ENCODE data around the gene PLEK. TPM values are rescaled to one million over a fixed set of nuclear protein-coding genes. Genes with fewer than 3 reads are reported as not detected.

PLEK gene
- total and polyA plus RNA-seq, 10 of the 15 experiments (the other 5 are each of a cell fraction or from before 2014, with no cell fraction given): 229 to 804 (median 362) TPM

GRCh38 chr2:68441179-68441993, 76.3 kb downstream of the PLEK start (continued):
- TF ChIP-seq POU2F2 (IDR thresholded peaks at IDR 0.05; ENCODE audit: borderline replicate concordance, low read depth, low read length) (peak; percentile 88; the same call in 2 of the 3 replicates), RCOR1 (conservative IDR thresholded peaks at IDR 0.05; ENCODE audit: low read depth, low read length) (0 out of 2 replicates have a peak, but pooled peaks have one; percentile 45), IKZF1 (conservative IDR thresholded peaks at IDR 0.05) (peak; percentile 86), USF1 (IDR thresholded peaks at IDR 0.05; ENCODE audit: borderline replicate concordance, extremely low read length, insufficient read depth, low read depth, low read length) (no peak), ZSCAN29 (IDR thresholded peaks at IDR 0.05) (peak; percentile 68; the same call in 1 of the 2 replicates), ESRRA (IDR thresholded peaks at IDR 0.05; ENCODE audit: low read length) (peak; percentile 41; the same call in 1 of the 2 replicates), RELB (IDR thresholded peaks at IDR 0.05; ENCODE audit: low read depth) (peak; percentile 91), BMI1 (IDR thresholded peaks at IDR 0.05; ENCODE audit: borderline replicate concordance) (peak; percentile 37; the same call in 1 of the 2 replicates), EED (IDR thresholded peaks at IDR 0.05; ENCODE audit: low read depth) (peak; percentile 92), PAX8 (IDR thresholded peaks at IDR 0.05) (0 out of 2 replicates have a peak, but pooled peaks have one; percentile 32), BCL11A (IDR thresholded peaks at IDR 0.05; ENCODE audit: low read depth, low read length) (peak; percentile 86), SMC3 (IDR thresholded peaks at IDR 0.05; ENCODE audit: borderline replicate concordance, low read length) (peak; percentile 99), SIX5 (IDR thresholded peaks at IDR 0.05; ENCODE audit: low read depth, low read length, severe bottlenecking) (peak; percentile 17), ZBED1 (IDR thresholded peaks at IDR 0.05; ENCODE audit: borderline replicate concordance) (peak; percentile 86; the same call in 1 of the 2 replicates), HDGF (IDR thresholded peaks at IDR 0.05) (0 out of 2 replicates have a peak, but pooled peaks have one; percentile 36), CHD4 (IDR thresholded peaks at IDR 0.05) (no peak), ZNF207 (IDR thresholded peaks at IDR 0.05; ENCODE audit: borderline replicate concordance) (peak; percentile 63; the same call in 1 of the 2 replicates), E4F1 (IDR thresholded peaks at IDR 0.05; ENCODE audit: borderline replicate concordance, partially characterized antibody) (no peak), HDAC2 (IDR thresholded peaks at IDR 0.05) (no peak), TCF12 (IDR thresholded peaks at IDR 0.05; ENCODE audit: low read depth, low read length) (peak; percentile 86), TCF7 (IDR thresholded peaks at IDR 0.05; ENCODE audit: borderline replicate concordance) (peak; percentile 68; the same call in 1 of the 2 replicates), KDM1A (IDR thresholded peaks at IDR 0.05; ENCODE audit: borderline replicate concordance) (no peak), FOS (IDR thresholded peaks at IDR 0.05; ENCODE audit: borderline replicate concordance, extremely low read depth, insufficient read length) (no peak)

Data from GM12878 (cell line).